ENCODE data around the gene TRIM14.

Gene TRIM14

GRCh38 chr9:98150721-98151120, 31.7 kb upstream of the TRIM14 start:
- no peaks in the 10 kb centered on the region for H3K4me1 ChIP-seq (ENCODE audit: insufficient read depth, low read length)
- H3K9me3 ChIP-seq (ENCODE audit: insufficient read depth, low read depth, low read length) = no peaks in the 10 kb centered on the region
- no peaks in the 10 kb centered on the region for H3K27me3 ChIP-seq (ENCODE audit: insufficient read depth, low read length)
- H3K4me3 ChIP-seq (ENCODE audit: low read length) = no peak overlapping the region
- peaks cover 6% of the 10 kb centered on the region for H3K36me3 ChIP-seq (ENCODE audit: insufficient read depth, low read depth, low read length)
- no peak overlapping the region for H3K9ac ChIP-seq (ENCODE audit: low read depth, low read length)
- H3K27ac ChIP-seq (ENCODE audit: low read length) = no peak overlapping the region

- Histone ChIP-seq H3K9ac (ENCODE audit: low read depth, low read length) (no peak overlapping the region), H3K4me1 (ENCODE audit: insufficient read depth, low read length) (no peaks in the 10 kb centered on the region), H3K9me3 (ENCODE audit: insufficient read depth, low read depth, low read length) (no peaks in the 10 kb centered on the region), H3K27me3 (ENCODE audit: insufficient read depth, low read length) (no peaks in the 10 kb centered on the region), H3K36me3 (ENCODE audit: insufficient read depth, low read depth, low read length) (peaks cover 6% of the 10 kb centered on the region), H3K27ac (ENCODE audit: low read length) (no peak overlapping the region), H3K4me3 (ENCODE audit: low read length) (no peak overlapping the region)
These were observed 31.1 kb upstream of the TRIM14 start for GRCh38 chr9:98150164-98150563.

DNA sequence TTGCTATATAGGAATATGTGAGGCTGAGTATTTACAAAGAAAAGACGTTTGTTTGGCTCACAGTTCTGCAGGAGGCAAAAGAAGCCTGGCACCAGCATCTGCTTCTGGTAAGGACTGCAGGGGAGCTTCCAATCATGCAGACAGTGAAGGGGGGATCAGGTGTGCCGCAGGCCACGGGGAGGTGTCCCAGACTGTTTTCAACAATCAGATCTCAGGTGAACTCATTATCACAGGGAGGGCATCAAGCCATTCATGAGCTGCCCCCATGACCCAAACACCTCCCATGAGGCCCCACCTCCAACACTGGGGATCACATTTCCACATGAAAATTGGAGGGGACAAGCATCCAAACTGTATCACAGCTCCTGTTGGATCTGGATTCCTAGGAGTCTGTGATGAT, 30.4 kb upstream of the TRIM14 start:
- no peaks in the 10 kb centered on the region for H3K36me3 ChIP-seq (ENCODE audit: insufficient read depth, low read depth, low read length)
- H3K27ac ChIP-seq (ENCODE audit: low read length) = no peak overlapping the region
- no peaks in the 10 kb centered on the region for H3K4me1 ChIP-seq (ENCODE audit: insufficient read depth, low read length)
- no peaks in the 10 kb centered on the region for H3K27me3 ChIP-seq (ENCODE audit: insufficient read depth, low read length)
- no peak overlapping the region for H3K4me3 ChIP-seq (ENCODE audit: low read length)
- H3K9me3 ChIP-seq (ENCODE audit: insufficient read depth, low read depth, low read length) = no peaks in the 10 kb centered on the region
- H3K9ac ChIP-seq (ENCODE audit: low read depth, low read length) = no peak overlapping the region

DNA sequence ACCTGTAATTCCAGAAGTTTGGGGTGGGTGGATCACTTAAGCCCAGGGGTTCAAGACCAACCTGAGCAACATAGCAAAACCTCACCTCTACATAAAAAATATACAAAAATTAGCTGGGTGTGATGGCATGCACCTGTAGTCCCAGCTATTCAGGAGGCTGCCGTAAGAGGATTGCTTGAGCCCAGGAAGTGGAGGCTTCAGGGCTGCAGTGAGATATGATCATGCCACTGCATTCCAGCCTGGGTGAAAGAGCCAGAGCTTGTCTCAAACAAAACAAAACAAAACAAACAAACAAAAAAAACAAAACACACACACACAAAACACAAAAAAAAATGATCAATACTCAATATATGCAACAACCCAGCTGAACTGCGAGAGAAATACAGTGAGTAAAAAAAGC, 29.5 kb upstream of the TRIM14 start:
- no peak overlapping the region for H3K9ac ChIP-seq (ENCODE audit: low read depth, low read length)
- no peaks in the 10 kb centered on the region for H3K27me3 ChIP-seq (ENCODE audit: insufficient read depth, low read length)
- H3K4me1 ChIP-seq (ENCODE audit: insufficient read depth, low read length) = no peaks in the 10 kb centered on the region
- H3K9me3 ChIP-seq (ENCODE audit: insufficient read depth, low read depth, low read length) = no peaks in the 10 kb centered on the region
- H3K36me3 ChIP-seq (ENCODE audit: insufficient read depth, low read depth, low read length) = no peaks in the 10 kb centered on the region
- no peak overlapping the region for H3K4me3 ChIP-seq (ENCODE audit: low read length)
- H3K27ac ChIP-seq (ENCODE audit: low read length) = no peak overlapping the region

- no peak overlapping the region for H3K9ac ChIP-seq (ENCODE audit: low read depth, low read length)
- H3K36me3 ChIP-seq (ENCODE audit: insufficient read depth, low read depth, low read length) = no peaks in the 10 kb centered on the region
- no peaks in the 10 kb centered on the region for H3K27me3 ChIP-seq (ENCODE audit: insufficient read depth, low read length)
- no peaks in the 10 kb centered on the region for H3K9me3 ChIP-seq (ENCODE audit: insufficient read depth, low read depth, low read length)
- H3K4me3 ChIP-seq (ENCODE audit: low read length) = no peak overlapping the region
- no peak overlapping the region for H3K27ac ChIP-seq (ENCODE audit: low read length)
- no peaks in the 10 kb centered on the region for H3K4me1 ChIP-seq (ENCODE audit: insufficient read depth, low read length)
These were observed 28.6 kb upstream of the TRIM14 start for GRCh38 chr9:98147582-98147981.

GRCh38 chr9:98146101-98146991, 27.3 kb upstream of the TRIM14 start:
- Histone ChIP-seq H3K27ac (ENCODE audit: low read length) (no peak overlapping the region), H3K36me3 (ENCODE audit: insufficient read depth, low read depth, low read length) (no peaks in the 10 kb centered on the region), H3K4me3 (ENCODE audit: low read length) (no peak overlapping the region), H3K9me3 (ENCODE audit: insufficient read depth, low read depth, low read length) (no peaks in the 10 kb centered on the region), H3K4me1 (ENCODE audit: insufficient read depth, low read length) (no peaks in the 10 kb centered on the region), H3K27me3 (ENCODE audit: insufficient read depth, low read length) (no peaks in the 10 kb centered on the region), H3K9ac (ENCODE audit: low read depth, low read length) (peak overlapping the region; percentile 45; the same call in 1 of the 2 replicates)

DNA sequence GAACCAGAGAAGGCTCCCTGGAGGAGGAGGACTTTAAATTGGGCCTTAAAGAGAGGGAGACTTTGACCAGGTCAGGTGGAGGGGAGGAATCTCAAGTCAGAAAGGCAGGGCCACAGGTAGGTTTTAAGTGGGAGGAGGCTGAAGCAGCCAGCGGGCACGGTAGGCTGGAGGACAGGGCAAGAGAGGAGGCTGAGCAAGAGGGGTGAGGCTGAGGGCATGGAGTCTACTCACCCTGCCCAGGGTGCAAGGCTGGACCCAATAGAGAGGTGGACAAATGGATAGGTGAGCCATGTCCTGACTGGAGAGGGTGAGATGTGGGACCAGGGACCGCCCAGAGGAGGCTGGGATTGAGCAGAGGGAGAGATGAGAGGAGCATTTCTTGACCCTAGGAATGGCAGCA, 25.6 kb upstream of the TRIM14 start:
- H3K9me3 ChIP-seq (ENCODE audit: insufficient read depth, low read depth, low read length) = no peaks in the 10 kb centered on the region
- H3K27ac ChIP-seq (ENCODE audit: low read length) = no peak overlapping the region
- no peak overlapping the region for H3K9ac ChIP-seq (ENCODE audit: low read depth, low read length)
- no peak overlapping the region for H3K4me3 ChIP-seq (ENCODE audit: low read length)
- H3K27me3 ChIP-seq (ENCODE audit: insufficient read depth, low read length) = no peaks in the 10 kb centered on the region
- no peaks in the 10 kb centered on the region for H3K36me3 ChIP-seq (ENCODE audit: insufficient read depth, low read depth, low read length)
- no peaks in the 10 kb centered on the region for H3K4me1 ChIP-seq (ENCODE audit: insufficient read depth, low read length)

DNA sequence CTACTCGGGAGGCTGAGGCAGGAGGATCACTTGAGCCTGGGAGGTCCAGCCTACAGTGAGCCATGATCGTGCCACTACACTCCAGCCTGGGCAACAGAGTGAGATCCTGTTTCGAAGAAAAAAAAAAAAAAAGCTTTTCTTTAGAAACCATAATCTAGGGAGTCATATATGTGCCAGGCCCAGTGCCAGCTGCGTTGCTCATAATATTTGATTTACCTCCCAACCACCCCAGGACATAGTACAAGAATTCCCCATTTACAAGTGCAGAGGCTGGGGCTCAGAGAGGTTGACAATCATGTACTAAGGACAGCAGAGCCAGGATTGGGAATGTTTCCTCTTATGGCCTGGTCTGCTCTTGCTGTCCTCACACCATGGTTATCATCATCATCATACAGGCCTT, 25.1 kb upstream of the TRIM14 start:
- Histone ChIP-seq H3K4me1 (ENCODE audit: insufficient read depth, low read length) (no peaks in the 10 kb centered on the region), H3K27ac (ENCODE audit: low read length) (no peak overlapping the region), H3K27me3 (ENCODE audit: insufficient read depth, low read length) (no peaks in the 10 kb centered on the region), H3K9me3 (ENCODE audit: insufficient read depth, low read depth, low read length) (no peaks in the 10 kb centered on the region), H3K36me3 (ENCODE audit: insufficient read depth, low read depth, low read length) (no peaks in the 10 kb centered on the region), H3K9ac (ENCODE audit: low read depth, low read length) (no peak overlapping the region), H3K4me3 (ENCODE audit: low read length) (no peak overlapping the region)

DNA sequence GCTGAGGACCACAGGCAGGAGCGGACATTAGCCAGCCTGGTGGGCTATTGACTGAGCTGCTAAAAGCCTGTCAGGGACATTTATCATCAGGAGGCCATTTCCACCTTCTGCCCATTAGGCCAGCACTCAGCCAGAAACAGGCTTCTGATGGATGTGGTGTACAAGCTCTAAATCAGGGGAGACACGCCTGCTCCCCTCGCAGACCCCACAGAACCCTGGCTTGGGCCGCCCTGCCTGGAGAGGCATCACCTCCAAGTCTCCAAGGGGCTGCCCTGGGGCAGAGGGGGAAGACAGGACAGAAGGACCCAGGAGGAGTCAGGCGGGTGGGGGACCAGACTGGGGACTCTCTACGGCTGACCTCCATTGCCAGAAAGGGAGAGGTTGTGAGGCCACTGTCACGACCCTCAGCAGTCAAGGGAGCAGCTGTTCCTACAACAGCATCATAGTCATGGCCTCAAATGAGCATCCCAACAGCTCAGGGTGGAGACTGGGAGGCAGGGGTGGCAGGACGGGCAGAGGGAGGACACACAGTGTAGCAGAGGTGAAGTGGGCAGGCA, 24.0 kb upstream of the TRIM14 start:
- H3K27me3 ChIP-seq (ENCODE audit: insufficient read depth, low read length) = no peaks in the 10 kb centered on the region
- H3K9me3 ChIP-seq (ENCODE audit: insufficient read depth, low read depth, low read length) = no peaks in the 10 kb centered on the region
- H3K36me3 ChIP-seq (ENCODE audit: insufficient read depth, low read depth, low read length) = no peaks in the 10 kb centered on the region
- H3K9ac ChIP-seq (ENCODE audit: low read depth, low read length) = no peak overlapping the region
- no peak overlapping the region for H3K27ac ChIP-seq (ENCODE audit: low read length)
- no peaks in the 10 kb centered on the region for H3K4me1 ChIP-seq (ENCODE audit: insufficient read depth, low read length)
- no peak overlapping the region for H3K4me3 ChIP-seq (ENCODE audit: low read length)

GRCh38 chr9:98142182-98142907, 23.3 kb upstream of the TRIM14 start:
- Histone ChIP-seq H3K4me3 (ENCODE audit: low read length) (no peak overlapping the region), H3K27ac (ENCODE audit: low read length) (no peak overlapping the region), H3K36me3 (ENCODE audit: insufficient read depth, low read depth, low read length) (no peaks in the 10 kb centered on the region), H3K4me1 (ENCODE audit: insufficient read depth, low read length) (no peaks in the 10 kb centered on the region), H3K9ac (ENCODE audit: low read depth, low read length) (no peak overlapping the region), H3K9me3 (ENCODE audit: insufficient read depth, low read depth, low read length) (no peaks in the 10 kb centered on the region), H3K27me3 (ENCODE audit: insufficient read depth, low read length) (no peaks in the 10 kb centered on the region)

DNA sequence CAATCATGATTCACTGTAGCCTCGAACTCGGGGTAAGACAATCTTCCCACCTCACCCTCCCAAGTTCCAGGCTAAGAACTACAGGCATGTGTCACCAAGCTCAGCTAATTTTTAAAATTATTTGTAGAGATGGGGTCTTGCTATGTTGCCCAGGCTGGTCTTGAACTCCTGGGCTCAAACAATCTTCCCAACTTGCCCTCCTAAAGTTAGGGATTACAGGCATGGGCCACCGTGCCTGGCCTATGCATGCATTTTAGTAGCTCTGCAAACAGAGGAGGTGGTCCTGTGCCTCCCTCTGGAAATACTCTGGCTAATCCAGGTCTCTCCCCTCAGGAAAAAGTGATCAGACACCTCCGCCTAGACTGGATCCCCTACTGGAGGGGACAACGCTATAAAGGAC, 21.5 kb upstream of the TRIM14 start:
- Histone ChIP-seq H3K9me3 (ENCODE audit: insufficient read depth, low read depth, low read length) (no peaks in the 10 kb centered on the region), H3K4me3 (ENCODE audit: low read length) (no peak overlapping the region), H3K27ac (ENCODE audit: low read length) (no peak overlapping the region), H3K27me3 (ENCODE audit: insufficient read depth, low read length) (no peaks in the 10 kb centered on the region), H3K4me1 (ENCODE audit: insufficient read depth, low read length) (no peaks in the 10 kb centered on the region), H3K36me3 (ENCODE audit: insufficient read depth, low read depth, low read length) (peaks cover 4% of the 10 kb centered on the region; the same call in 1 of the 2 replicates), H3K9ac (ENCODE audit: low read depth, low read length) (no peak overlapping the region)

- H3K27ac ChIP-seq (ENCODE audit: low read length) = no peak overlapping the region
- no peaks in the 10 kb centered on the region for H3K27me3 ChIP-seq (ENCODE audit: insufficient read depth, low read length)
- no peak overlapping the region for H3K4me3 ChIP-seq (ENCODE audit: low read length)
- H3K9me3 ChIP-seq (ENCODE audit: insufficient read depth, low read depth, low read length) = no peaks in the 10 kb centered on the region
- H3K9ac ChIP-seq (ENCODE audit: low read depth, low read length) = no peak overlapping the region
- H3K36me3 ChIP-seq (ENCODE audit: insufficient read depth, low read depth, low read length) = peaks cover 4% of the 10 kb centered on the region
- no peaks in the 10 kb centered on the region; the same call in 1 of the 2 replicates for H3K4me1 ChIP-seq (ENCODE audit: insufficient read depth, low read length)
These were observed 17.5 kb upstream of the TRIM14 start for GRCh38 chr9:98136489-98136888.
